Testis (tissue), 2 donors: ENCODE data around the gene TIMP2.

Experiments used
- POLR2A ChIP-seq: fragments of 450-650 bp; IDR thresholded peaks from one replicate; pipeline ENCODE4 v1.6.1; 2017; ENCODE audit warnings: antibody characterized with exemption, mild to moderate bottlenecking, moderate library complexity
- TF ChIP-seq, protein P1 (sequence below), 3 experiments: fragments of 450-650 bp in 2 of 3; fragments of 200-600 bp in 1 of 3; sonication (generic) in 1 of 3; IDR thresholded peaks; one replicate each; pipeline ENCODE4 v1.5.1; 2016 to 2019; ENCODE audit warnings: antibody characterized with exemption in 3 of 3, mild to moderate bottlenecking in 2 of 3, moderate library complexity in 1 of 3

DNA sequence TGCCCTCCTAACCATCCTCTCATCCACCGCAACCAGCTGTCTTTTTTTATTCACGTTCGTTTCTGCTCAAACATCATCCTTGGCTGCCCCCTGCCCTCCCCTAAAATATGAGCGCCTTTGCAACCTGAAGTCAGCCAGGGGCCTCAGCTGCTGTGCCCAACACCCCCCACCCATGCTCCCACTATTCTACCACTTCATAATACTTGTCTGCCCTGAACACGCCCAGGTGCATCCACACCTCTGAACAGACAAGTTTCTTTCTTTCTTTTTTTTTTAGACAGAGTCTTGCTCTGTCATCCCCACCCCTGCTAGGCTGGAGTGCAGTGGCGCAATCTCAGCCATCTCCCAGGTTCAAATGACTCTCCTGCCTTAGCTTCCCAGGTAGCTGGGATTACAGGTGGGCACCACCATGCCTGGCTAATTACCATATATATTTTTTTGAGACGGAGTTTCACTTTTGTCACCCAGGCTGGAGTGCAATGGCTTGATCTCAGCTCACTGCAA, 49.0 kb downstream of the TIMP2 start:
- TF ChIP-seq, protein P1, sequence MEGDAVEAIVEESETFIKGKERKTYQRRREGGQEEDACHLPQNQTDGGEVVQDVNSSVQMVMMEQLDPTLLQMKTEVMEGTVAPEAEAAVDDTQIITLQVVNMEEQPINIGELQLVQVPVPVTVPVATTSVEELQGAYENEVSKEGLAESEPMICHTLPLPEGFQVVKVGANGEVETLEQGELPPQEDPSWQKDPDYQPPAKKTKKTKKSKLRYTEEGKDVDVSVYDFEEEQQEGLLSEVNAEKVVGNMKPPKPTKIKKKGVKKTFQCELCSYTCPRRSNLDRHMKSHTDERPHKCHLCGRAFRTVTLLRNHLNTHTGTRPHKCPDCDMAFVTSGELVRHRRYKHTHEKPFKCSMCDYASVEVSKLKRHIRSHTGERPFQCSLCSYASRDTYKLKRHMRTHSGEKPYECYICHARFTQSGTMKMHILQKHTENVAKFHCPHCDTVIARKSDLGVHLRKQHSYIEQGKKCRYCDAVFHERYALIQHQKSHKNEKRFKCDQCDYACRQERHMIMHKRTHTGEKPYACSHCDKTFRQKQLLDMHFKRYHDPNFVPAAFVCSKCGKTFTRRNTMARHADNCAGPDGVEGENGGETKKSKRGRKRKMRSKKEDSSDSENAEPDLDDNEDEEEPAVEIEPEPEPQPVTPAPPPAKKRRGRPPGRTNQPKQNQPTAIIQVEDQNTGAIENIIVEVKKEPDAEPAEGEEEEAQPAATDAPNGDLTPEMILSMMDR (IDR thresholded peaks at IDR 0.05): no peak
- no peak for TF ChIP-seq POLR2A
